HG02840 (cell line): ENCODE data around the gene EMX1.

Experiments
- ATAC-seq: cut with Tn5 transposase; IDR thresholded peaks from one replicate; pipeline ENCODE4 v1.9.1; 2021; ENCODE audit warnings: mild to moderate bottlenecking, moderate library complexity, moderate number of reproducible peaks; ENCODE audit not compliant: unreplicated experiment, low FRiP score

Gene EMX1

GRCh38 chr2:72942293-72942692 lies 25.0 kb downstream of the EMX1 start:
- ATAC-seq, result no peak

DNA sequence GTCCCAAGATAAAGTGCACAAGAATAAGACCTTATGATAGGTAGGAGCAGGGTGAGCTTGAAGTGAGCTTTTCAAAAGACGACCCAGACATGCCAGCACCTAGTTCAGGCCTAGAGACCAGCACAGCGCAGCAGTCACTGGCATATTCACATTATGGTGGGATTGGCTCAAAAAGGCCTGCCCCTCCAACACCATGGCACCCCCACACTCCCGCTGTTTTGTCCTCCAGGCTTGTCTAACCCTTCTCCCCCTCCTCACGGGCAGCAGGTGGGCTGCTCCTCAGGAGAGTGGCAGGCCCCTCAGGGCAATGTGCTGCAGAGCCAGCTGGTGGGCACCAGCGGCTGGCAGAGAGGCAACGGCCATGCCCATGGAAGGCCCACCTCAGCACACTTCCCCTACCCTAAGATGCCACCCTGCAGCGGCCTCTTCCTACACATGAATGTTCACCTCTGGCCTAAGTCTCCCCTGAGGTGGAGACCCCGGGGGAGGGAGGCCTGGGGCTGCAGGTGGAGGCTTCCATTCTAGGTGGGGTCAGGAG lies 25.6 kb downstream of the EMX1 start:
- no peak for ATAC-seq

DNA sequence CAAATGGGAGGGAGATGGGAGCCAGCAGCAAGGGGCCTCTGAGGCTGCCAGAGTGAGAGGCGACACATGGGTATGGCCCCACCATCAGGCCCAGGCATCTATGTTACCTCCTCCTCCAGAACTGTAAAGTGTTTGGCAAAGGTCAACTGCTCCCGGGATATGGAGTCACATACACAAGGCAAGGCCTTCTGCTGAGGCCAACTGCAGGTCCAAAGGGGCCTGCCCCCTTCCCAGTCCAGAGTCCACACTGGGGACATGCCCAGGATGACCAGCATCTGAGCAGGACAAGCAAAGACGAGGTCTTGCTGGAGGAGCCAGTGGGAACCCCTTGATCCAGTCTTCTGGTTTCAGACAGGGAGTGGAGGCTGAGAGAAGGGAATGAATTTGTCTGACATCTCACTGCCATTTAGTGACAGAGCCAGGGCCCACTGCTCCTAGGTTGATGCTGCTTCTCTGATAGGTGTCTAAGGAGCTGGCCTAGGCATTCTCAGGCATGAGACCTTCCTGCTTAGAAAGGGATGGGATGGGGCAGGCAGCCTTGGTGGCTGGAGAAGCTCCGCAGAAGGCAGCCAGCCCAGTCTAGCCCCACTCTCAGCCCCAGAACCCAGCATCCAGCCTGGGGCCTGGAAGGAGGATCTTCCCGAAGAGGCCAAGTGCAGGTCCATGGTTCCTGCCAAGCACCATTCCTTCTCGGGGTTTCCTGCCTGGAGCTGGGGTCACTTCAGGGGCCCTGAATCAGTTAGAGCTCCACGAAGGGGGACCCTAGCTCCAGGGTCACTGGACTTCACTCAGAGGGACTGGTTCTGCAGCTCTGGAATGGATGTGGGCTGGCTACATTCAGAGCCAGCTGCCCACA lies 26.4 kb downstream of the EMX1 start:
- no peak for ATAC-seq

GRCh38 chr2:72944804-72945449 lies 27.6 kb downstream of the EMX1 start:
- no peak for ATAC-seq

DNA sequence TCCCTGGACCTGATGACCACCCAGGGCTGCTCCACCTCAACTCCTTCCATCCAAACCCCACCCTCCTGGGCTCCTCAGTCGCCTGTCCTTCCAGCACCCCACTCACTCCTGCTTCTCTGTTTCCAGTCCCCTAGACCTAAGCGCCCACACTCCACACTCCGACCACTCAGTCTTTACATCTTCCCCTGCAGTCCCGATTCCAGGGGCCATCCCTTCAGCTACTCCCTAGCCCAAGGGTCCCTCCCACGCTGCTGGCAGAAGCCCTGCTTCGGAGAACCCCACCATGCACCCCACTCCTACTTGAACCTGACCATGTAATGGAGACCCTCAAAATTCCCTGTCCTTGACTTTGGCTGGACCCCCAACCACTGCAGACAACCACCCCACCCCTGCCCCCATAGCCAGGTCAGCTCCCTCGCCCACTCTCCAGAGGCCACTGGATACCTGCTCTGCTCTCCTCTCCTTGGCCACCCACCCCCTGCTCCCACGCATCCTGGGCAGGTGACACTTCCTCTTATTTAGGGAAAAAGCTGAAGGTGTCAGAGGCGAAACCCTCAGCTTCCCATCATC lies 28.2 kb downstream of the EMX1 start:
- no peak for ATAC-seq

DNA sequence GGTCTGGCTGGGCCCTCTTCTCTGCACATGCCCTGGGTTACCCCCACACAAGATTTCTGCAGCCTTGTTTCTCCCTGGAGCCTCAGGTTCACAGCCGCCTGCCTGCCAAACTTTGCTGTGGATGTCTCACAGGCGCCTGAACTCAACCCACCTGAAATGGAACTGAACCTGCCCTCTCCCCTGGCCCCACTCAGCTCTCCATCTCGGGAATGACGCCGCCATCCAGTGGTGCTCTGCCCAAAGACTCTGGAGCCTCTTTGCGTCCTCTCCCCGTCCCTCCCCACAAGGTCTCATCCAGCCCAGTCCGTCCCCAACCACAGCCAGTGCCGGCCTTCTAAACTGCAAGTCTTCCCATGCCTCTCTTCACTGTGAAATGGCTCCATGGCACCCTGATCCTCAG lies 29.1 kb downstream of the EMX1 start:
- ATAC-seq, result no peak

- ATAC-seq, result no peak
These were observed 30.9 kb downstream of the EMX1 start for GRCh38 chr2:72947952-72948830.

- ATAC-seq, result no peak
These were observed 31.7 kb downstream of the EMX1 start for GRCh38 chr2:72949045-72949444.

GRCh38 chr2:72949642-72950041 lies 32.3 kb downstream of the EMX1 start:
- ATAC-seq, result no peak

DNA sequence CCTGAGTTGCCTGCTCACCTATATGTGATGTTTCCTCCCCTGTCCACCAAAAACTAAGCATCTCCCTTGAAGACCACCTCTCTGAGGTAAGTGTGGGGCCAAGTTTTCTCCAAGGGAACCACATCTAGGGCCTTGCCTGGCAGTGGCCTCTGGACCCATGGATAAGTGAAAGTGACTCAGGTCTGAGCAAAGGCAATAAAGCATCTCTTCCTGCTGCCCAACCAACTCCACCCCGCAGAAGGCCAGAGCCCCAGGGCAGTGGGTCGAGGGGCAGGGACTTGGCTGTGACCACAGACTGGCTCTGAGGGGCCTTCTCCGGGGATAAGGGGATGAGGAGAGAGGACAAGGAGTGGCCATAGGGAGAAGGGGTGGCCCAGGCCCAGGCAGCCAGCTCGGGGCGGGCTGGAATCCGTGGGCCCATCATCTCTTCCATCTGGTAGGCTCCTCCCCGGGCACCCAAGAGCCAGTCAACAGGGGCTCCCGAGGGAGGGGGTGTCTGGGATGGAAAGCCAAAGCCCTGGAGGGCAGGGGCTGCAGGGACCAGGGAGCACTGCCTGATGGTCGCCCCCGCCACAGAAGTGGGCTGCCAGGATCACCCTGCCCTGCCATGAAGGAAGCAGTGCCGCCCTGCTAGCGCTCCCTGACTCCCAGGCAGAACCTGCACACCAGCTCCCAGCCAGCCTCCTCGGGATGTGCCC lies 33.4 kb downstream of the EMX1 start:
- ATAC-seq, result no peak

- ATAC-seq, result no peak
These were observed 34.2 kb downstream of the EMX1 start for GRCh38 chr2:72951303-72952095.

DNA sequence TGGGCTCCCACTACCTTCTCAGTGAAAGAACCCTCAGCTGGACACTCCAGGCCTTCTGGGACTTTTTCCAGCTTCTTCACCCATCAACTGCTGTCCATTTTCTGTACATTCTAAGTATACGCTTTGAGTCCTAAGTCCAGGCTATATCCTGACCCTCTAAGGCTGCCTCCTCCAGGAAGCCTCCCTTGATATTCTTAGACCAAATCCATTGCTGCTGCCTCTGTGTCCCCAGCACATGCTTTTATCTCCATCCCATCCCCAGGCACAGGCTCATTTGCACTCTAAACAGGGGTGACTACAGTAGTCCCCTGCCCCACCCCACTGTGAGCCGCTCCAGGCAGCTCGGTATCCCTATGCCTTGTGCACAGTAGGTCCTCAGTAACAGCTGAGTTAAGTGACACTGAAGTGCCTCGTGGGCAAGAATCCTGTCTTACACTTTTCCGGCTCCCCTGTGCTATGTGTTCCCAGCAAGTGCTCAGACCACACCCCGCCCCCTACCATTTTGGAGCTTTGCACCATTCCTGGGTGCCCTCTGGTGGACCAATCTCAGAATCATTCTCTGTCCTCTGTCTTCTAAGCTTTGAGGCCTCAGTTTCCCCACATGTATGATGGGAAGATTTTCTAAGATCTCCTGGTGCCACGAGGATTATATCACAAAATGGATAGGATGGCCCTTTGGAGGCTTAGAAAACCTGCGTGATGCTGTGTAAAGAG lies 34.9 kb downstream of the EMX1 start:
- ATAC-seq, result no peak

- ATAC-seq, result no peak
These were observed 35.6 kb downstream of the EMX1 start for GRCh38 chr2:72952961-72953360.

DNA sequence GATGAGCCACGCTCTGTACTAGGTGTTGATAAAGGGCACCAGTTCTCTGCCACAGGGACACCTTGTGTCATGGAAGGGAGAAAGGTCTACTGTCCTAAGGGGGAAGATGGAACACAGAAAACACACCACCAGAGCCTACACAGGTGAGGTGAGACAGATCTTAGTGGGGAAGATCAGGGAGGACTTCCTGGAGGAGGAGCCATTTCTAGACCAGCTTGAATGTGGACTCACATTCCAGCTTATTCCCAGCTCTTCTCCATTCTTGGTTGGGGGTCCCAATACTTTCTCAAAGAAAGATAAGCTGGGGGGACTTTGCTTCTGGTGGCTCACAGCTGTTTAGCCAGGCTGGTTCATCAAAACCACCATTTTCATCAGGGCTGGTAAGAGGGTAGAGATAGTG lies 36.2 kb downstream of the EMX1 start:
- ATAC-seq, result no peak

DNA sequence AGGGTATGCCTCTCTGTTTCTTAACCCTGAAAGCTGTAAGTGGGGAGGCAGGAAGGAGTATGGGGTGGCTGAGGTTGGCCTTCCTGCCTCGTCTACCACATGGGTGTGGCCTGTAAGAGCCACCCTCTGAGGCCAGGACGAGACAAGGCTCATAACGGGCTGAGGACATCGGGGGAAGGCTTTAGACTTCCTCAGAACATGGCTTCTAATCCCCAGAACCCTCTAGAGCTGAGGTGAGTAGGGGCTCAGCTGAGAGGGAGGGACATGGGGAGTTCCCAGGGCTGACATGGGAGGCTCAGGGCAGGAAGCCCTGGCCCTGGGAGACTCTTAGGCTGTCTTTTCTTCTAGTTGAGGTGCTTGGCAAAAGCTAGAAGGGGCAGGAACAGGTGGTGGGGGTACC lies 36.7 kb downstream of the EMX1 start:
- no peak for ATAC-seq

DNA sequence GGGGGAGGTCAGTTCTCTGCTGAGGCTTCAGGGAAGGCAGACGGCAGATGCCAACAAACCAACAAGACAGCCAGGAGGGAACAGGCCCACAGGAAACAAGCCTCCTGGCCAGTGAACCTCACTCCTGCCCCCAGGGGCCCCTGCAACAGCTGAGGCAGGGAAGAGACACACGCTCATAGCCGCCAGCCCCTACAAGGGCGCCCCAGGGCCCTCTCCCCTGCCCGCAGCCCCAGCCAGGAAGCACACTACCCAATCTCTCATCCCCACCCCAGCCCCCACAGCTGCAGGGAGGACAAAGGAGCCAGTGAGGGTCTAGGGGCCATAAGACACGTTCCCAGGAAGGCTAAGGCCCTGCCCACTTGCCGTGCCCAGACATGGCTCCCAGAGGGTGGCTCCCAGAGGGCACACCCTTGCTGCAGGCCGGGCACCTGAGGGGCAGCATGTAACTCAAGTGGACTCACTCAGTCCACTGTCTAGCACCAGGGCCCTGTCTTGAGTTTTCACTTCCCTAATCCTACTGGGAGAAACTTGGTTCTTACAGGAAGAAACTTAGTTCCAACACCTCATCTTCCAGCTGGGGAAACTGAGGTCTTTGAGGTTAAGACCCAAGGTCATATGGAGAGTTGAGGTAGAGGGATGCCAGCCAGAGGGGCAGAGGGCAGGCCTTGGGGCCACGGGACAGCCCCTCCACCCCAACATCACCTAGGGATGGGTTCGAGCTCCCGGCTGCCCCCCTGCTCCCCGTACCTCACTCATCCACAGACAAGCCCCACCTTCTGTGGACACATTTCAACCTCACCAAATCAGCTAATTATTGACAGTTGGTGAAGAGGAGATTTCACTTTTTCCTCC lies 37.3 kb downstream of the EMX1 start:
- ATAC-seq, result no peak

DNA sequence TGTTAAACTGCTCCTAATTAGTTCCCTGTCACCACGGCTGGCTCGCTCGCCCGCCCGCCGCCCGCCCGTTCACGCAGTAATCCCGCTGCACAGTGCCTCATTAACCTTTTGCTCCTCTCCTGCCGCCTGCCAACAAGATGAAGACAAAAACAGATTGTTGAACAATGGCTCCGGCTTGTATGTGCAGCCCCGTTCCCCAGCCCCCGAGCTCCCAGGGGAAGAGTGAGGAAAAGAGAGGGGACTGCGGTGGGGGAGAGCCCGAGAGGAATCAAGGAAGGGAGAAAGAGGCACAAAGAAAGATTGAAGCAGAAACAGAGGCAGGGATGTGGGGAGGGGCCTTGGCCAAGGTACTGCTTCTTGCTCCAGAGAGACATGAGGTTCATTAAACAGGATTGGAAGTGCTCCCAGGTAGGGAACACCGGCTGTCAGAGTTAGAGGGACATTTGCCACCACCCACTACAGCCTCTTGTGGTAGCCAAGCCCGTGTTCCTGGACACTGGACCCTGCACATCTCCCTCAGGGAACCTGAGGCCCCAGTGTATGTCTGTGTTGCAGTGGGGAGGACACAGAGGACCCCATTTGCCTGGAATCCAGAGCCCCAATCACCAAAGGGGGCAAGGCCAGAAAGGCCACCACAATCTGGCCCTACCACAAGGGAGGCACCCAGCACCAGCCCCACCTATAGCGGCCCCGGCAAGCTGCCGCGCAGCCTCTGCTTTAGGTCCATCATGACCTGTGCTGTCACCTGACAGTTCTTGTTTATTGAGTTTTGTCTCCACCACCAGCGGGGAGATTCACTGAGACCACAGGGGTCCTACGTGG lies 38.1 kb downstream of the EMX1 start:
- ATAC-seq, result no peak
